Keratinocyte (primary cell): ENCODE data around the gene CCDC18. TPM values are rescaled to one million over a fixed set of nuclear protein-coding genes. Genes with fewer than 3 reads are reported as not detected.

ENCODE experiments used
- DNase-seq: peaks from one replicate; pipeline ENCODE4 v3.0.0-alpha.2; 2011; ENCODE audit warnings: low read depth, missing footprints, low spot score
- FAIRE-seq: peaks from 2 replicates; lab custom pipeline; 2011; peaks lifted over from hg19 to GRCh38; lab: Jason Lieb, UNC
- H2AFZ ChIP-seq: 2 replicates; pipeline ENCODE4 v1.6.0; 2012; ENCODE audit warnings: low read length, control low read depth, inconsistent platforms; ENCODE audit not compliant: control insufficient read depth
- H3K27ac ChIP-seq: 2 replicates; pipeline ENCODE4 v1.5.1; 2011; ENCODE audit warnings: low read length; ENCODE audit not compliant: control insufficient read depth, insufficient read depth
- H3K27me3 ChIP-seq: 3 replicates; pipeline ENCODE4 v1.6.0; 2011; ENCODE audit warnings: low read length; ENCODE audit not compliant: control insufficient read depth, insufficient read depth; ENCODE audit errors: extremely low read depth
- H3K36me3 ChIP-seq, 2 experiments: 2 replicates in 1 of 2; 3 replicates in 1 of 2; pipeline ENCODE4 v1.5.1; 2011; ENCODE audit warnings: low read length in 2 of 2, mild to moderate bottlenecking in 1 of 2; ENCODE audit not compliant: control insufficient read depth in 2 of 2, insufficient read depth in 2 of 2; ENCODE audit errors: extremely low read depth in 1 of 2
- H3K4me1 ChIP-seq: 3 replicates; pipeline ENCODE4 v1.5.1; 2011; ENCODE audit warnings: low read length; ENCODE audit not compliant: control insufficient read depth, insufficient read depth; ENCODE audit errors: extremely low read depth
- H3K4me2 ChIP-seq: 3 replicates; pipeline ENCODE4 v1.6.0; 2011; ENCODE audit warnings: low read depth, low read length; ENCODE audit not compliant: control insufficient read depth, insufficient read depth; ENCODE audit errors: extremely low read depth
- H3K4me3 ChIP-seq, 3 experiments: fragments of 200-600 bp in 1 of 3; sonication (generic) in 1 of 3; 2 replicates in 2 of 3; 3 replicates in 1 of 3; pipeline ENCODE4 v1.5.1; 2011 to 2016; ENCODE audit warnings: low read length in 3 of 3, mild to moderate bottlenecking in 3 of 3, control low read depth in 2 of 3, inconsistent platforms in 1 of 3, low read depth in 1 of 3, mixed read lengths in 1 of 3, mixed run types in 1 of 3, moderate library complexity in 1 of 3; ENCODE audit not compliant: control insufficient read depth in 2 of 3, insufficient read depth in 2 of 3; ENCODE audit errors: extremely low read depth in 1 of 3
- H3K79me2 ChIP-seq: 2 replicates; pipeline ENCODE4 v1.6.0; 2012; ENCODE audit warnings: low read length; ENCODE audit not compliant: control insufficient read depth, insufficient read depth
- H3K9ac ChIP-seq: 3 replicates; pipeline ENCODE4 v1.6.0; 2011; ENCODE audit warnings: low read length; ENCODE audit not compliant: control insufficient read depth, insufficient read depth; ENCODE audit errors: extremely low read depth
- H3K9me1 ChIP-seq: 3 replicates; pipeline ENCODE4 v1.6.0; 2011; ENCODE audit warnings: low read length; ENCODE audit not compliant: control insufficient read depth, insufficient read depth; ENCODE audit errors: extremely low read depth
- H3K9me3 ChIP-seq: 2 replicates; pipeline ENCODE4 v1.5.1; 2012; ENCODE audit warnings: low read depth, low read length; ENCODE audit not compliant: control insufficient read depth
- H4K20me1 ChIP-seq: 3 replicates; pipeline ENCODE4 v1.6.0; 2011; ENCODE audit warnings: low read length; ENCODE audit not compliant: control insufficient read depth, insufficient read depth; ENCODE audit errors: extremely low read depth
- EZH2 ChIP-seq: IDR thresholded peaks from one replicate; pipeline ENCODE4 v1.6.1; 2012; ENCODE audit warnings: inconsistent platforms, mild to moderate bottlenecking, low read length, moderate library complexity
- dilution Hi-C: fragments of 300-500 bp; cut with MboI; formaldehyde crosslinking; loops from one replicate; pipeline ENCODE4 v1.7.0; 2020; ENCODE audit warnings: low sequenced_read_pairs; ENCODE audit not compliant: extremely low pct_ligation_motif_present
- polyA plus RNA-seq, 5 experiments: library from polyadenylated mRNA; depleted of rRNA in 3 of 5; stranded (reverse) in 3 of 5; stranded (forward) in 1 of 5; unstranded in 1 of 5; fragments of >200 nt; gene quantifications; 1 replicate in 1 of 5; 2 replicates in 3 of 5; 3 replicates in 1 of 5; pipeline versions ENCODE4 v1.2.1 to v1.2.3, GENCODE V29; 2011 to 2012; ENCODE audit warnings: missing spikeins in 2 of 5, low read depth in 1 of 5, low replicate concordance in 1 of 5
- TF ChIP-seq, protein P1 (sequence below), 3 experiments: IDR thresholded peaks in 1 of 3; conservative IDR thresholded peaks in 1 of 3; optimal IDR thresholded peaks in 1 of 3; 2 replicates in 2 of 3; 3 replicates in 1 of 3; pipeline versions ENCODE3 to v1.5.1; 2011; ENCODE audit warnings: low read length in 3 of 3, mild to moderate bottlenecking in 3 of 3, moderate library complexity in 2 of 3, control low read depth in 1 of 3, inconsistent platforms in 1 of 3; ENCODE audit not compliant: insufficient read depth in 2 of 3; ENCODE audit errors: extremely low read depth in 1 of 3

CCDC18 gene
- polyA plus RNA-seq, 1 donor (not counting 4 experiments of a cell fraction or from before 2014, with no cell fraction given) = 6.0 TPM

DNA sequence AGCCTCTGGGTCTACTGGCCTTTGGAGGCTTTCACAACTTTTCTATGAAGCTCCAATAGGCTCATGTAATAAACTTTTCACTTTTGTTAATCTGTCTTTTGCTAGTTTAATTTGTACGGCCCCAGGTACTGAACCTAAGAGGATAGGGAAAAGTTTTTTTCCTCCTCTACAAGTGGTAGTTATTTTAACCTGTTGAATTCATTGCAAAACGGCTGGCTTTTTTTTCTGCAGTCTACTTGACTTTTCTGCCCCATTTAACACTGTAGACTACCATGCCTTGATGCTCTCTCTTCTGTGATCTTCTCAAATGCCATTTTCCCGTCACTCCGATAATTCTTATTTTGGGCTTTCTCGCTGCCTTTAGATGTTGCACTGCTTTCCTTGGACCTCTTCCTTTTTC is 121.6 kb downstream of the CCDC18 start:
- Histone ChIP-seq H3K9me3 (no peaks in the 10 kb centered on the region), H3K4me2 (no peak overlapping the region), H4K20me1 (no peaks in the 10 kb centered on the region), H3K27me3 (no peaks in the 10 kb centered on the region), H3K36me3 (no peaks in the 10 kb centered on the region), H2AFZ (no peak overlapping the region), H3K4me3 (no peak overlapping the region), H3K9ac (no peak overlapping the region), H3K4me1 (no peaks in the 10 kb centered on the region), H3K9me1 (no peaks in the 10 kb centered on the region), H3K27ac (no peak overlapping the region), H3K79me2 (no peaks in the 10 kb centered on the region)
- DNase-seq = no peak
- no peak for FAIRE-seq
- dilution Hi-C loops = no loop called here
- TF ChIP-seq EZH2 = no peak
- TF ChIP-seq, protein P1, sequence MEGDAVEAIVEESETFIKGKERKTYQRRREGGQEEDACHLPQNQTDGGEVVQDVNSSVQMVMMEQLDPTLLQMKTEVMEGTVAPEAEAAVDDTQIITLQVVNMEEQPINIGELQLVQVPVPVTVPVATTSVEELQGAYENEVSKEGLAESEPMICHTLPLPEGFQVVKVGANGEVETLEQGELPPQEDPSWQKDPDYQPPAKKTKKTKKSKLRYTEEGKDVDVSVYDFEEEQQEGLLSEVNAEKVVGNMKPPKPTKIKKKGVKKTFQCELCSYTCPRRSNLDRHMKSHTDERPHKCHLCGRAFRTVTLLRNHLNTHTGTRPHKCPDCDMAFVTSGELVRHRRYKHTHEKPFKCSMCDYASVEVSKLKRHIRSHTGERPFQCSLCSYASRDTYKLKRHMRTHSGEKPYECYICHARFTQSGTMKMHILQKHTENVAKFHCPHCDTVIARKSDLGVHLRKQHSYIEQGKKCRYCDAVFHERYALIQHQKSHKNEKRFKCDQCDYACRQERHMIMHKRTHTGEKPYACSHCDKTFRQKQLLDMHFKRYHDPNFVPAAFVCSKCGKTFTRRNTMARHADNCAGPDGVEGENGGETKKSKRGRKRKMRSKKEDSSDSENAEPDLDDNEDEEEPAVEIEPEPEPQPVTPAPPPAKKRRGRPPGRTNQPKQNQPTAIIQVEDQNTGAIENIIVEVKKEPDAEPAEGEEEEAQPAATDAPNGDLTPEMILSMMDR (optimal IDR thresholded peaks at IDR 0.05 in 1 of 3, IDR thresholded peaks at IDR 0.05 in 1 of 3, conservative IDR thresholded peaks at IDR 0.05 in 1 of 3; ENCODE audit: extremely low read depth in 1 of 3, insufficient read depth in 2 of 3, low read length in 3 of 3) = no peak

DNA sequence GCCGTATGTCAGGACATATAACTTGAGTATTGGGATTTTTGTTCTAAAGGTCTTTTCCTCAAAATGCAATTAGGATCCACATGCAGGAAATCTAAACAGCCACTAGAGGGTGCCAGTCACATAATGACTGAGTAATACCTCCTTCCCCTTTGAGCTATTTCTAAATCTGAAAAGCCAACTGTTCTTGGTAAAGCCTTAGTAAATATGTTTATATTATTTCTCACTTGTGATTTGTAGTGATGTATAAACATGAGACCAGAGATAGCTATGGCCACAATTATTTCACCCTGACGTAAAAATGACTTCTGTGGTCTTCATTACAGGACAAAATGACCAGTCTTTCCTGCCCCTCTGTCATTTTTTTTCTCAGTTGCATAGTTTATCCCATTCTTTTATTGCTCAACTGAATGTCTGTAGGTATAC is 124.2 kb downstream of the CCDC18 start:
- no peak overlapping the region for H3K4me3 ChIP-seq
- DNase-seq (no peak), FAIRE-seq (peak; percentile 78)
- no peak overlapping the region for H2AFZ ChIP-seq
- H3K9me1 ChIP-seq = no peaks in the 10 kb centered on the region
- dilution Hi-C loops = no loop called here
- no peaks in the 10 kb centered on the region for H3K9me3 ChIP-seq
- H4K20me1 ChIP-seq = no peaks in the 10 kb centered on the region
- H3K27me3 ChIP-seq = no peaks in the 10 kb centered on the region
- H3K9ac ChIP-seq = no peak overlapping the region
- no peak overlapping the region for H3K27ac ChIP-seq
- H3K79me2 ChIP-seq = no peaks in the 10 kb centered on the region
- TF ChIP-seq, protein P1 (optimal IDR thresholded peaks at IDR 0.05 in 1 of 3, IDR thresholded peaks at IDR 0.05 in 1 of 3, conservative IDR thresholded peaks at IDR 0.05 in 1 of 3; ENCODE audit: extremely low read depth in 1 of 3, insufficient read depth in 2 of 3, low read length in 3 of 3) = peak in 2 of 3 experiments; percentile 76 to 79
- TF ChIP-seq EZH2 = no peak
- no peaks in the 10 kb centered on the region for H3K4me1 ChIP-seq
- H3K4me2 ChIP-seq = no peak overlapping the region
- no peaks in the 10 kb centered on the region for H3K36me3 ChIP-seq
